ENCODE results near the gene DYNC1I1.
A peak's percentile ranks its signal among the peaks of the same experiment; 100 is the strongest.

Gene DYNC1I1

DNA sequence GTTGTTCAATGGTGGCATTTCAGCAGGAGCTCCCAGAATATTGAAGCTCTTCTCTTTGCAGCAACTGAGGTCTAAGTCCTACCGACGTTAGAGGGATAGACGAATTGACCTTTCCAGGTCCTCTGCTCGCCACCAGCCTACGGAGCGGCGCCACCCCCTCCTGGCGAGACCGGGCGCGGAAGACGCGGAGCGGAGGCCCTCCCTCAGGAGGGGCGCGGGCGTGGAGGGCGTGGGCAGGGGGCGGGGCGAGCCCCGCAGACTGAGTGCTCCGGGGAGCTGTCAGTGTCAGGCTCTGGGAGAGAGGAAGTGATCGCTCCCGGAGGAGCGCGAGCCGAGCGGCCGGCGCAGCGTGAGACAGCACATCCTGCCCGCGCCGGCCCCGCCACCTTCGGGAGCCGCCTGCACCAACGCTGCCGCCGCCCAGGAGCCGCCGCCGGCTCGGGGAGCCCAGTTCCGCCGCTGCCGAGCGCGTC lies at the start of gene DYNC1I1:
DYNC1I1 (plus strand) TSS at position 257 of the 473 bp plus-strand sequence. CDS start 32,176 bp downstream, outside the sequence.
- peak; percentile 76 for DNase-seq

DNA sequence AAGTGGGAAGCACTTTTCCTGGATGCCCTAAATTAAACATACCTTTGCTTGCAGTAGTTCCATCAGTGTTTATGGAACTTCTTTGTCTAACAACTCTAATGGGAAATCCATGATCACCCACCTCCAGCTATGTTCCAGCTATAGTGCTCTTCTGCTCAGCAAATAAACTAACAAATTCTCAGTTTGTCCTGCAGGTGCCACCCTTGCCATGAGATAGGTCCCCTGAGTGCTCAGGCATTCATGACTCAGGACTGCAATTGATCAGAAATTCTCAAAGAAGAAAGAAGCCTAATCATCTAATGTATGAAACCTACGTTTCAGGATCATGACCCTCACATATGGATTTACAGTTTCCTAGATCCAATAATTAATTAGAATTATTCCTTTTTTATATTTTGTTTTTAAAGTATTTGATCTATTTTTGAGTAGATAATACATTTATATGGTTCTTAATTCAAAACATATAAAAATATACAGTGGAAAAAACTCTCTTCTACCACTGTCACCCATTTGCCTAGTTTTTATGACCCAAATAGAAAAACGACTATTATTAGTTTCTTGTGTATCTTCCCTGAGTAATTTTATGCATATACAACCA lies 48.7 kb upstream of the DYNC1I1 start:
- peak; percentile 73 for DNase-seq

DNA sequence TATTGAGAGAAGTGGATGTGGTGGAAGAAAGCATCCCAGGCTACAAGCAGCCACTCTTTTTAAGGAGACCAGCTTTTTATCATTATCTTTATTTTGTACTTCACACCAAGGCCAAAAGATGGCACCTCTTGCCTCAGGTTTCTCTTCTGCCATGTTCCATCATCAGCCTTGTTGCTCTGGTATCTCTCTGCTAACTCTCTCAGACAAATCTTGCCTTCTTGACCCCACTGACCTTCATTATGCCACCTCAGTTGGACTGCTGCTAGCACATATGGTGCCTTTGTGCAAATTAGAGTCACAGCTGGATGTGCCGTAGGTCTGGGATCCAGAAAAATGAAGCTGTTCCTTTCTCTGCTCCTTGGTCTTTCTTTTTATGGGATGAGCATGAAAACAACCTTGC lies 47.1 kb upstream of the DYNC1I1 start:
- DNase-seq, result peak; percentile 43

DNA sequence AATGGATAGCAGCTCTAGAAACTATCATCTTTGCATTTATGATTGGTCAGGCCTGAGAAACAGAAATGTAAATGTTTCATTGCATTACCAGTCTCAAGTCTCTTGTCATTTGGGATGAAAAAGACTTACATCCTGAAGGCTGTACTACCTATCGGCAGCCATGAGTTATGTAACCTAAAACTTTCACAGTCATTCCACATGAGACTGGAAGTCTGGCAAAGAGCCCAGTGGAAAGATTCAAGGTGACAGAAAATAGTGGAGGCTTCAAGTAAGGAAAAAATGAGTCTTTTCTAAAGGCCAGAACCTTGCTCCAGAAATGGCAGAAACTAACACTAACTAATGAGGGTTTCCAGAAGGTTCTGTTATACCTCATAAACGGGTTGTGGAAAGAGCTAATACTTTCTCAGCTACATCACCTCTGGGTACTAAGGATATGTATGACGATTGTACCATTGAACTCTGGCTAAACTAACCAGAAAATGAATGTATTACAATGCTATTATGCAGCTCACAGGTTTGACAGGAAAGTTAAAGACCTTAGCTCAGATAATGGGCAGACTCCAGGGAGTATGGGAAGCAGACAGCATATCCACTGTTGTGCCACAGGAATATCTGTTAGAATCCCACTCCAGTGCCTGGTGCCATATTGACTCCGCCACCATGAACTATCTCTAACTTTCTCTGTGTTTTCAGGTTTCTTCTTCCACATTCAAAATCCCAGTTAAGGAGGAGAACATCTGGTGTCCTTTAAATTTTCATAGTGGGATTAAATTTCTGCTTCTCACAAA lies 41.7 kb upstream of the DYNC1I1 start:
- no peak for DNase-seq

DNA sequence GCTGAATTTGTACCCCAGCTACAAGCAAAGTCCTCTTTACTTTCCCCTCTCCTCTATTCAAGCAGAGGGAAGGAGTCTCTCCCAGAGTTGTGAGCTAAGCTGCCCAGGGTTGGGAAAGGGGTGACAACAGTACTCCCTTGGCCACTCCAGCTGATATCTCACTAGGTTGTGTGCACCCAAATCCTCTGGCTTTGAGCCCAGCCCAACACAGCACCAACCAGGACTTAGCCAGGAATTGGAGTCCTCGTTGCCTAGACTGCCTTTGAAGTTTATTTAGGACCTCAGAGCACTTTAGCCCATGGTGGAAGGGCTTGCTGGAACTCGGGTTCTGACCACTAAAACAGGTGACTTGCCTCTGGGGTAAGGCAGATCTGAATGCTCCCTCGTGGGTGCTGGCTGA lies 35.7 kb upstream of the DYNC1I1 start:
- DNase-seq, result no peak

DNA sequence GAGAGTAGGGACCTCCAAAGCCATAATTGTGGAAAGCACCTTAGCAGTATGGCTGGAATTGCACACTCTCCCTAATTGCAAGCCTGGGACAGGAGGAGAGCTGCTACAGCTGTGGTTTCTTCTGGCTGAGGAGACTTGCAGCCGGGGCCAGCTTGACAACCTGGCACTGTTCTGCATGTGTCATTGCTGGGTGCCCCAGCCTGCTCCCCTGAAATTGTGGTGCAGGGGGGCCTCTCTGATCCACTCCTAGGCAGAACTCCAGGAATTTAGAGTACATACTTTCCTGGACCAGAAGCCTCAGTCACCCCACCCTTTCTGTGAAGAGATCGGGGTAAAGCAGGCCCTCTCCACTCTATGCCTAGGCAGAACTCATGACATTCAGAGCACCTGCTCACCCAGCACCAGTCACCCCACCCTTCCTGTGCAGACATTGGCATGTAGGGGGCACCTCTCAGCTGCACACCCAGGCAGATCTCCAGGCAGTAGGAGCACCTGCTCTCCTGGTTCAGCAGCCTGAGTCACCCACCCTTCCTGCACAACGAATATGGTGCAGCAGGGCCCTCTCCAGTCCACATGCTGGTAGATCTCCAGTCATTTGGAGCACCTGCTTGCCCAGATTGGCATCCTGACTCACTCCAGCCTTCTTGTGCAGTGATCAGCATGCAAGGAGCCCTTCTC lies 34.4 kb upstream of the DYNC1I1 start:
- DNase-seq, result no peak

DNA sequence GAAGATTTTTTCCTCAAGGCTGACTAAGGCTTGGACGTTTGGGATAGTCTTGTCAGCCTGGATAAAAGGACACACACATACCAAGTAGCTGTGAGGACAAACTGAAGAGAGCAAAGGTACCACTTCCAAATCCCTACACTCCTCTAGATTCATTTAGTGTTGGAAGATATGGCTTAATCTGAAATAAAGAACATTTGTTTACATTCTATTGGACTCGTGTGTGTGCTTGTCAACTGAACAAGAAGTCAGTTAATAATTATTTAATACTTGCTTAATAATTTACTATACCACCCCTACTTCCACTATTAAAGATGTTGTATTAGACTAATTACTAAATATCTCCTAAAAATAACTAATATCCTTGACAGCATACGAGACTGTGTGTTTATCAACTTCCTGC lies 23.3 kb upstream of the DYNC1I1 start:
- DNase-seq, result no peak

DNA sequence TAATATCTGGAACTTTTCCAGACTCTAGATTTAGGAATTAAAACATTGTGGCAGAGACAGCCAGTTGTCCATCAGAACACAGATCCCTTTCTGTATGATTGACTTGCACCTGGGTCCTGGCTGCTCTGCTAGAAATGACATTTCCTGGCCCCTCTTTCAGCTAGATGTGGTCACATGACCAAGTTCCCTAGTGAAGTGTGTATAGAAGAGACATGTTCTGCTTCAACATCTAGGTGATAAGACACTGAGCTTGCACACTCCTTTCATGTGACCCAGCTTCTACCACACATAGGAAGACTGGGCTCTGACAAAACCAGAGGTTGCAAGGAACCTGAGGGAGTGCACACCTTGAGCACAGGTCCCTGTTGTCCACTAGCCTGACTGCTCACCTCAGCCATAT lies 22.8 kb upstream of the DYNC1I1 start:
- no peak for DNase-seq

DNA sequence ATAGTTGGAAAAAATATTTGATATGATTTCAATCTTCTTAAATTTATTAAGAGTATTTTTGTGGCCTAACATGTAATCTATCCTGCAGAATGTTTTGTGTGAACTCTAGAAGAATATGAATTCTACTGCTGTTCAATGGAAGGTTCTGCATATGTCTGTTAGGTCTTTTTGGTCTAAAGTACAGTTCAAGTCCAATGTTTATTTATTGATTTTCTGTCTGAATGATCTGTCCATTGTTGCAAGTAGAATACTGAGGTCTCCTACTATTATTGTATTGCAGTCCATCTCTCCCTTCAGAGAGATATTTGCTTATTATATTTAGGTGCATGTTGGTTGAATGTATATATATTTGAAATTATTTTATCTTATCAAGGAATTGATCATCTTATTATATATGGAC lies 18.9 kb upstream of the DYNC1I1 start:
- no peak for DNase-seq

DNA sequence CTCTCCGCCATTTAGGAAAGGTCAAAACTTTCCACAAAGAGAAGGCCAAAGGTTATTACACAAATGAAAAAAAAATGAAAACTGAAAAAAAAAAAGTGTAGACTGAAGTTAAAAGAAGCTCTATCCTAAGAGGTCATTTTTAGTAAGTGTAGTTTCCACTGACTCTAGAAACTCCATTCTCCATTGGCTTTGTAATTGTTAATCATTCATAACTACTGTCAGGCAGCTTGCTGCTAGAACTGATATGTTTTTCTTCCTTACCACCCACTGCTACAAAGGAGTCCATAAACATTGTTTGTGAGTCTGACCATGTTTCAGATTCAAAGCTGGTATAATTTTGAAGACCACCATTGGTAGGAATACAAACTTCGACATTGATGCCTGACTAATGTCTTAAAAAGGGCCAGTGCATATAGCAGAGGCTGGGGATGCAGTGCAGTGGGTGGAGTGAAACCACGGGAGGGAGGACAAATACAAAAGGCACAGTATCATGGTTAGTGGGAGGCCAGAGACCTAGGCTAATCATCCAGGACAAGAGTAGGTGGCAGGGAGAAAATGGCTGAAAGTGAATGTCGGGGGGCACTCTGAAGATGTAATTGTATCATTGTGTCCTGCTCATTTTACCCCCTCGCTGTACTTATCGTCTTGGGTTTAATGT lies 16.9 kb upstream of the DYNC1I1 start:
- DNase-seq, result no peak

DNA sequence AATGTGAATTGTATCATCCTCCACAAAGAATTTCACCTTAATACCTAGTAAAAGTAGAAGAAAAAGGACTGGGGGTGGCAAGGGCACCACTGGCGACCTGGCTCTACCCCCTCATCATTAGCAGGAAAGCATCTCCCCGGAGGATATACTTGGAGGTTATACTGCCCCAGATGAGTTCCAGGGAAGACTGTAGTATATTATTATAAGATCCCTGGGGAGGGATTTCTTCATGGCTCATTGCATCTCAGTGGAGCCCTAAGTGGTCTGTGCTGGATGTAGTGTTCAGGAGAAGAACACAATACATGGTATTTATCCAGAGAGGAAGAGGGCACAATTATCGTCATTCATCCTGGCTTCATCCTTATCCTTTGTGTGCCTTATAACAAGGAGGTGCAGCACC lies 14.2 kb upstream of the DYNC1I1 start:
- DNase-seq, result peak; percentile 94

DNA sequence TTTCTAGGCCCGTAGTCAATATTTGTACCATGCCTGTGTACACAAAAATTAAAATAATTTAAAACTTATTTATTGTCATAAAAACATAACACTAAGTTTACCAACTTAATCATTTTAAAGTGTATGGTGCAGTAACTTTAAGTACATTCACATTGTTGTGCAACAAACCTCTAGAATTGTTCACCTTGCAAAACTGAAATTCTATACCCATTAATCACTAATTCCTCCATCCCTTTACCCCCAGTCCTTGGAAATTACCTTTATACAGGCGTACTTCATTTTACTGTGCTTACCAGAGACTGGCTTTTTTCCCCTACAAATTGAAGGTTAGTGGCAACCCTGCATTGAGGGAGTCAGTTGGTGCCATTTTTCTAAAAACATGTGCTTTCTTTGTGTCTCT lies 6.3 kb upstream of the DYNC1I1 start:
- DNase-seq, result no peak

DNA sequence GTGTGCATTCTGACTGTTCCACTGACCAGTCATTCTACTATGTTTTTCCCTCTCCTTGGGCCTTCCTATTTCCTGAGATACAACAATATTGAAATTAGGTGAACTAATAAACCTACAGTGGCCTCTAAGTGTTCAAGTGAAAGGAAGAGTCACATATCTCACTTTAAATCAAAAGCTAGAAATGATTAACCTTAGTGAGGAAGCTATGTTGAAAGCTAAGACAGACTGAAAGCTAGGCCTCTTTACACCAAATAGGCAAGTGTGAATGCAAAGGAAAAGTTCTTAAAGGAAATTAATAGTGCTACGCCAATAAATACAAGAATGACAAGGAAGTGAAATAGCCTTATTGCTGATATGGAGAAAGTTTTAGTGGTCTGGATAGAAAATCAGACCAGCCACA lies 5.7 kb upstream of the DYNC1I1 start:
- no peak for DNase-seq

DNA sequence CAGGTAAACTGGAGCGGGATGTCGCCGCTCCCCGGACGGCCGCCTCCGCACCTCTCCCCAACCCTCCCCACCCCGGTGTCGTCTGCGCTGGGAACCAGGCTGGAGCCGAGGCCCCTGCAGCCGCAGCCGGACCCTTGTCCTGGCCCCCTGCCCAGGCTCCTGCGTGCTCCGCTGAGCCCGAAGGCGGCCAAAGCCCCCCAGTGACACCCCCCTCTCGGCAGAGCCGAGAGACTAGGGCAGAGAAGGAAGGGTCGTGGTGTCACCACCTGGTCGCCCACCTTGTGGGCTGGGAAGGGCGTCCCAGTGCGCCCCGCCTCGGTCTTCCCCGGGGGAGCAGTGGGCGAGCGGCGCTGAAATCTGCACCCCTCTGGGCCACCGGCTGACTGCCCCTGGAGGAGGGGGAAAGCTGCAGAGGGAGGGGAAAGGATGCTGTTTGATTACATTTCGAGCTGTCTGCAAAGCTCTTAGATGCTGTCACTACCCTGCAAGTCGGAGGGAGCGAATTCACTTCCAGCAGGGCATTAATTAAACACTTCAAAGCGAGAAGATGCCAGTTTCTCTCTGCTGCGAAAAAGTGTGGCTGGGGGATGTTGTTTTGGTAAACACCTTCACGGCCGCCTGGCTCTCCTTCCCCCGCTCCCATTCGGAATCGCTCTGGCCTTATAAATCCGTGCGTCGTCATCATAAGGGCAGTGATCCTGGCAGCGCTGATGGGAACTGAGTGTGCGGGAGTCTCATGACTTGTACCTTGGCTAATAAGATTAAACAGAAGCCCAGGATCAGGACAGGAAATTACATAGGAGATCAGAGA lies 622 bp downstream of the DYNC1I1 start:
- DNase-seq, result no peak

DNA sequence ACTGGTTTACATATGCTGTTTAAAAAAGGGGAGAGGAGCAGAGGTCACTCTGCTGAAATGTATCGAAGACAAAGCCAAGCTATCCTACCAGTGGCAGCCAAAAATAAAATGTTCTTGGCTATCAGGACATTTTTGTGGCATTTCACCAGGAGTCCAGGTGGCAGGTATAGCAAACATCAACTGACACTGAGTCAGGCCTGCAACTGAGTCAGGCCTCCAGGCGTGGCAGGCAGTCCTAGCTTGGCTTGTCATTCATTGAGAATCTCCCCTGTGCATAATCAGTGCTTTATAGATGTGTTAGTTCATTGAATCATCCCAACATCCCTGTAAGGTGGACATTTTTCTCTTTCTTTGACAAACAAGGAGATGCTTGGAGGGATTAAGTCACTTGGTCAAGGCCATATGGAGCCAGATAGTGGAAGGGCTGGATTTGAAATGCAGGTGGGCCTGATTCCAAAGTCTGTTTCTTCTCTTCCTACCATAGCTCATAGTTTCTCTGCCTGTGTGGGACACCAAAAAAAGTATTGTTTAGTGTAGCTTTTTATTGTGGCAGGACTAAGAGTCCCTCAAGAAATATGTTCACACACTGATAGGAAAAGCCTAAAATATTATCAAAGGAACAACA lies 4.3 kb downstream of the DYNC1I1 start:
- no peak for DNase-seq

DNA sequence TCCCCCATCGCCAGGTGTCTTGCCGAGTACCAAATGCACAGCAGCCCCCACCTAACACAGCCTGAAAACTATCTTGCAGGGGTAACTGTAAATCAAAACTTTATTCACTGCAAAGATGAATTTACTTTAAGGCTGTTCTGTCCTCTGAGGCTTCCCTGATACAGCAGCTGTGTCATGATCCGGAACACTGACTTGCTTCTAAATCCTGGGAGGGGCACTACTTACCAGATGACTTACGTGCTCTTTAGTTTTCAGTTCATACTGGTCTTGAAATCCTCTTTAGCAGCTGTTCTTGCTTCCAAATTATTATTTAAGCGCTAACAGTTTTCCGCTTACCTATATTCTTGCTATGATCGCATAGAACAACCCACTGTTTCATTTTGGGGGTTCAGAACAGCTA lies 4.9 kb downstream of the DYNC1I1 start:
- no peak for DNase-seq

DNA sequence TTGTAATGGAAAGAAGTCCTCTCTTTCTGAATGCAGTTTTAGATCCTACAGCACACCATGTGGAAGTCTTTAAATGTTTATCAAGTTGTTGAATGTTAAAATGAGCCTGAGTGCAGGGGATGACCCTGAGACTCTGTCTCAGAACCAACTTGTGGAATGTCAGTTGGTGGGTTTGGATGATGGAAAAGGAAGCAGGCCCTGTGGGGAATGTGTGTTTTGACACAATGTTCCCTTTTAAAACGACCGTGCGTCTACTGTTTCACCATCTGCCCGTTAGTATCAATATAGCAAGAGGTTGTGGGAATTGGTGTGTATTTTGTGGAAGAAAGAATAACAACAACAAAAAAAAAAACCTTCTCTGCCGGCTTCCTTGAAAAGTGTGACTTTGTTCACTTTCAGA lies 8.3 kb downstream of the DYNC1I1 start:
- DNase-seq, result no peak

DNA sequence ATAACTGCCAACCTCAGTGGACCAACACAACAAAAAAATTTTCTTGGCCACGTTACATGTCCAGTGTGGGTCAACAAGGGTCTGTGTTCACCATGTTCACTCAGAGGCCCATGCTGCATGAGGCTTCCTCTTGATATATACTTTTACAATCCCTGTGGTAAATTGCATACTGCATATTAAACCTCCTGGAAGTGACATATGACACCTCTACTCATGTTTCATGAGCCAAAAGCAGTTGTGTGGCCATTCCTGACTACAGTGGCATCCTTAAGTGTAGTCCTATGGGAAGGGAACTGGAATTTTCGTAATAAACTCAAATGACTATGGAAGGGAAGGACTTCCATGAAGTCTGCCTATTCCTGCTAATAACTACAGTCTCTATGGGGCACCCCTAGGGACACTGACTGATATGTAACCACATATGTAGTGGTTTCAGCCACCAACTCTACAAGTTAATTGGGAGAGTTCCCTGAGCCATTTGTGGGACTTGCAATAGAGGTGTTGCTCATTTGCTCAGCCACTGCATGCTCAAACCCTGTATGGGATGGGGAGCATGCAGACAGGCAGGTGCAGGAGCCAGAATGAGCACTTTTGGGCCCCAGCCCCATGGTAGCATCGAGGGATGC lies 9.7 kb downstream of the DYNC1I1 start:
- DNase-seq, result no peak

DNA sequence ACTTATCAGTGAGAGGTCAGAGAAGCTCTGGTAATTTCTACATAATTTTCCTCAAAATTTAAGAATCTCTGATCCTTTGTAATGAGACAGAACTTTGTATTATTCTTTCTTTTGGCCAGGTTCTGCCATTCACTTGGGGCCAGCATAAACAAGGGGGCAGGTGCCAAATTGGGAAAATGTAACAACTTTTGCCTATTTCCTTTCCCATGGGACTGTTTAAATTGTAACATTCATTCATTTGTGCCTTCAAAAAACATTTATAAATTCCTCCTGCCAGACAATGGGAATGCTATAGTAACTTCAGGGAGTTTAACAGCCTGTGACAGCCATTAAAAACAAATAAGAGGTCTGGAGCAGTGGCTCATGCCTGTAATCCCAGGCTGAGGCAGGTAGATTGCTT lies 12.4 kb downstream of the DYNC1I1 start:
- DNase-seq, result no peak

DNA sequence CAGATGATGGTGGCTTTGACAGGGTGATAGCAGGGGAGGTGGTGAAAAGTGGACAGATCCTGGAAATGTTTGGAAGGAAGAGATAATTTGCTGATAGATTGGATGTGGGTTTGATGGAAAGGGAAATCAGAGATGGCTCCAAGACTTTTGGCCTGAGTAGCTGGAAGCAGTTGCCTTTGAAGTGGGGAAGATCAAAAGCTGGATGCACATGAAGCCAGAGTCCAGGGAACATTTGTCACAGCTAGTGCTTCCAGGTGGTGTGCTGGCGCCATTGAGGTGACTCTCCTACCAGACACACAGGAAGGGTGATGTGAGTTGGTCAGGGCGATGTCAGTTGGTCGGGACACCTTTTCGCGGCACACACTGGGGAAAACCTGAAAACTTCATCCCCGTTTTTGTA lies 15.9 kb downstream of the DYNC1I1 start:
- no peak for DNase-seq

DNA sequence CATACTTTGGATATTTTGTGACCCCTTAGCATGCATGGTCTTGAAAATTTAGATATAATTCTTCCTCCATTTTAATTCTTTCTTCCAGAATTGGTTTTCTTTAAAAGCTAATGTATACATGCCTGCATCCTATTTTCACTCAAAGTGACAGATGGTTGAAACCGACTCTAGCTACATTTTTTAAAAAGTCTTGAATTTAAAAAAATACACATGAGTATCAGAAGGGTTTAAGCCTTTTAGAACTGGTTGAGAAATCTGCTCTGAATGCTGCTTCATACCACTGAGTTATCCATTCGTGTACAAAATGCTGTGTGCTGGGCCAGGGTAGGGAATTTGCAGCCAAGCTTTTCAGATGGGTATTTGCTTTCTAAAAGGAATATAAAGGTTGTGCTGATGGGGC lies 16.5 kb downstream of the DYNC1I1 start:
- no peak for DNase-seq

DNA sequence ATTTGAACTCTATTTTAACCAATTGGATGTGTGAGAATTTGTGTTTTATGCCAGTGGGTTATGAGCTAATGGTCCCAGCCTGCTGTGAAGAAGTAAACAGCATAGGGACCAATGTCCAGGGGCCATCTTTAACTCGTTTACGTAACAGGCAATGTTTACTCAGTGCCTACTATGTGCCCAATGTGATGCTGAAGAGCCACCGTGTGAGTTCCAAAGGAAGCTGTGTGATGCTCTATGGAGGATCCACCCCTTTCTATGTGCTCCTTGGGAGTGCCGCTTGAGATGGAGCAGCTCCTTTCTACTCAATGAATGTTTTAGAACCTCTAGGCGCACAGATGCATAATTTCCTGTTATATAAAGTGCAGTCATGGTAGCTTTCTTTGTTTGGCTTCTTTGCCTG lies 21.3 kb downstream of the DYNC1I1 start:
- DNase-seq, result no peak
